ENCODE measurements around the gene IKZF4.

Gene IKZF4

GRCh38 chr12:56082967-56083366 is 62.1 kb downstream of the IKZF4 start:
- no peak for DNase-seq (ENCODE audit: low read depth)

GRCh38 chr12:56084958-56085543 is 64.2 kb downstream of the IKZF4 start:
- no peak for DNase-seq (ENCODE audit: low read depth)

GRCh38 chr12:56086096-56086495 is 65.3 kb downstream of the IKZF4 start:
- DNase-seq (ENCODE audit: low read depth), result no peak

- DNase-seq (ENCODE audit: low read depth), result no peak
Observed at GRCh38 chr12:56086608-56087007, 65.8 kb downstream of the IKZF4 start.

GRCh38 chr12:56087220-56087619 is 66.4 kb downstream of the IKZF4 start:
- no peak for DNase-seq (ENCODE audit: low read depth)

Measured in activated T-helper 1 cell treated with Interleukin-2 at 50 U/mL for 16 hours (primary cell).